GM12878 (cell line): ENCODE measurements around the gene IQCK.

Experiments
- ATF3 ChIP-seq: IDR thresholded peaks from 2 replicates; pipeline ENCODE4 v1.6.1; 2011; ENCODE audit warnings: low read depth, mild to moderate bottlenecking, low read length, moderate library complexity, borderline replicate concordance; ENCODE audit errors: extremely low read depth
- BCL11A ChIP-seq: IDR thresholded peaks from 2 replicates; pipeline ENCODE4 v1.6.1; 2011; ENCODE audit warnings: low read depth, low read length
- CTCF ChIP-seq, 3 experiments: IDR thresholded peaks in 2 of 3; conservative IDR thresholded peaks in 1 of 3; 2 replicates each; pipeline ENCODE4 v1.5.1; 2011; ENCODE audit warnings: low read depth in 3 of 3, low read length in 3 of 3, mild to moderate bottlenecking in 3 of 3, control low read depth in 2 of 3, moderate library complexity in 2 of 3, inconsistent platforms in 1 of 3, mixed read lengths in 1 of 3; ENCODE audit not compliant: control insufficient read depth in 2 of 3, insufficient read depth in 1 of 3; ENCODE audit errors: extremely low read depth in 1 of 3
- EGR1 ChIP-seq, 2 experiments: IDR thresholded peaks; 1 replicate in 1 of 2; 2 replicates in 1 of 2; pipeline ENCODE4 v1.6.1; 2011 to 2012; ENCODE audit warnings: low read depth in 2 of 2, low read length in 2 of 2, borderline replicate concordance in 1 of 2, mild to moderate bottlenecking in 1 of 2, moderate library complexity in 1 of 2
- ELK1 ChIP-seq: IDR thresholded peaks from 2 replicates; pipeline ENCODE4 v1.6.1; 2012; ENCODE audit warnings: low read depth, low read length, improper control_type of control experiment
- EZH2 ChIP-seq: IDR thresholded peaks from 2 replicates; pipeline ENCODE4 v1.6.1; 2012; ENCODE audit warnings: low read depth, mild to moderate bottlenecking, control low read depth, inconsistent platforms, low read length, borderline replicate concordance; ENCODE audit not compliant: control insufficient read depth
- JUND ChIP-seq: IDR thresholded peaks from 2 replicates; pipeline ENCODE4 v1.6.1; 2012; ENCODE audit warnings: low read depth, mild to moderate bottlenecking, low read length, improper control_type of control experiment, moderate library complexity
- PBX3 ChIP-seq: IDR thresholded peaks from 2 replicates; pipeline ENCODE4 v1.6.1; 2011; ENCODE audit warnings: mild to moderate bottlenecking, low read depth, low read length, moderate library complexity; ENCODE audit not compliant: insufficient replicate concordance
- POLR2A ChIP-seq: IDR thresholded peaks from 2 replicates; pipeline ENCODE4 v1.6.1; 2011; ENCODE audit warnings: low read depth, mild to moderate bottlenecking, low read length
- RAD21 ChIP-seq: IDR thresholded peaks from 2 replicates; pipeline ENCODE4 v1.6.1; 2011; ENCODE audit warnings: mild to moderate bottlenecking, low read depth, low read length, moderate library complexity; ENCODE audit not compliant: insufficient read depth
- TAF1 ChIP-seq: IDR thresholded peaks from 2 replicates; pipeline ENCODE4 v1.6.1; 2011; ENCODE audit warnings: mild to moderate bottlenecking, low read depth, low read length, borderline replicate concordance
- TCF12 ChIP-seq: IDR thresholded peaks from 2 replicates; pipeline ENCODE4 v1.6.1; 2011; ENCODE audit warnings: low read depth, mild to moderate bottlenecking, low read length
- USF2 ChIP-seq: IDR thresholded peaks from 2 replicates; pipeline ENCODE4 v1.6.1; 2011; ENCODE audit warnings: low read depth, low read length, improper control_type of control experiment, borderline replicate concordance

GRCh38 chr16:19771040-19771439 lies 53.0 kb downstream of the IQCK start:
- TF ChIP-seq TAF1 (no peak), USF2 (no peak), ATF3 (no peak), CTCF (IDR thresholded peaks at IDR 0.05 in 2 of 3, conservative IDR thresholded peaks at IDR 0.05 in 1 of 3; ENCODE audit: control insufficient read depth in 2 of 3, extremely low read depth in 1 of 3, insufficient read depth in 1 of 3, low read depth in 3 of 3, low read length in 3 of 3) (no peak), TCF12 (no peak), POLR2A (no peak), BCL11A (no peak), PBX3 (no peak), ELK1 (no peak), EGR1 (IDR thresholded peaks at IDR 0.05; ENCODE audit: borderline replicate concordance in 1 of 2, low read depth in 2 of 2, low read length in 2 of 2) (no peak), RAD21 (no peak), EZH2 (no peak), JUND (no peak)
